Transverse colon (tissue), 4 donors: ENCODE measurements around the gene CACNB3. TPM values are rescaled to one million over a fixed set of nuclear protein-coding genes. Genes with fewer than 3 reads are reported as not detected.
"Not testable (repeated sequence)": the region's sequence is repeated elsewhere in the genome, so short reads cannot be mapped to it uniquely, and the experiment has no call there.

Source experiments
- DNase-seq: peaks from one replicate; pipeline ENCODE4 v3.0.0-alpha.2; 2019
- H3K27ac ChIP-seq, 4 donors: fragments of 200-600 bp; sonication (generic); 2 replicates each; pipeline ENCODE4 v1.5.1; 2016 to 2018; ENCODE audit warnings: inconsistent platforms in 4 of 4
- H3K27me3 ChIP-seq: fragments of 200-600 bp; sonication (generic); 2 replicates; pipeline ENCODE4 v1.5.1; 2017; ENCODE audit warnings: inconsistent platforms
- H3K36me3 ChIP-seq, 4 donors: fragments of 200-600 bp; sonication (generic); 2 replicates each; pipeline ENCODE4 v1.5.1; 2017 to 2019; ENCODE audit warnings: inconsistent platforms in 4 of 4
- H3K4me1 ChIP-seq, 4 donors: fragments of 200-600 bp; sonication (generic); 2 replicates each; pipeline ENCODE4 v1.5.1; 2017 to 2020; ENCODE audit warnings: inconsistent platforms in 4 of 4
- H3K4me3 ChIP-seq, 4 donors: fragments of 200-600 bp; sonication (generic); 1 replicate in 1 of 4; 2 replicates in 3 of 4; pipeline versions ENCODE4 v1.5.1 to v1.6.1; 2017 to 2019; ENCODE audit warnings: inconsistent platforms in 4 of 4
- H3K9me3 ChIP-seq, 2 donors: fragments of 200-600 bp; sonication (generic); 2 replicates each; pipeline ENCODE4 v1.5.1; 2017 to 2019; ENCODE audit warnings: inconsistent platforms in 2 of 2
- EP300 ChIP-seq: sonication (generic); formaldehyde crosslinking; IDR thresholded peaks from one replicate; pipeline ENCODE4 v1.6.1; 2017; ENCODE audit warnings: antibody characterized with exemption, low read depth
- POLR2A ChIP-seq: fragments of 450-650 bp; IDR thresholded peaks from one replicate; pipeline ENCODE4 v1.6.1; 2016; ENCODE audit warnings: antibody characterized with exemption, mild to moderate bottlenecking, moderate library complexity
- POLR2AphosphoS5 ChIP-seq, 3 donors: sonication (generic); formaldehyde crosslinking; IDR thresholded peaks; one replicate each; pipeline ENCODE4 v1.6.1; 2016; ENCODE audit warnings: antibody characterized with exemption in 3 of 3
- WGBS, 2 donors: methylation state at CpG; one replicate each; pipeline ENCODE4 v1.1.5; 2018; ENCODE audit warnings: low coverage in 1 of 2; 5-methylcytosine and 5-hydroxymethylcytosine counted together
- in situ Hi-C, 4 donors: fragments of 200-750 bp; cut with MboI; loops; one replicate each; pipeline versions ENCODE4 v1.15.0 to v1.15.1; 2017; ENCODE audit warnings: low sequenced_read_pairs in 3 of 4, low pct_ligation_motif_present in 1 of 4, low pct_unique_long_range_greater_than_20kb in 1 of 4
- intact Hi-C: fragments of 100-400 bp; cut with DNase I; formaldehyde crosslinking; loops from one replicate; pipeline ENCODE4 v1.15.1; 2023; ENCODE audit warnings: low total_unique reads
- small RNA-seq, 4 donors: library from RNA; depleted of rRNA; stranded (forward); fragments of <200 nt; gene quantifications; one replicate each; pipeline ENCODE3, GENCODE V24; 2016
- total RNA-seq, 4 donors: library from RNA; depleted of rRNA; stranded (reverse); fragments of >200 nt; gene quantifications; one replicate each; pipeline ENCODE4 v1.1.0, GENCODE V29; 2016
- TF ChIP-seq, protein P1 (sequence below), 5 experiments: fragments of 200-600 bp in 3 of 5; fragments of 450-650 bp in 2 of 5; sonication (generic) in 3 of 5; IDR thresholded peaks; 1 replicate in 2 of 5; 2 replicates in 3 of 5; pipeline ENCODE4 v1.5.1; 2016 to 2017; ENCODE audit warnings: antibody characterized with exemption in 5 of 5, inconsistent platforms in 3 of 5, mild to moderate bottlenecking in 2 of 5, moderate library complexity in 1 of 5

The CACNB3 gene
- total RNA-seq, 4 donors from 2014 or later: 20.6 to 53.5 (median 47.1) TPM

DNA sequence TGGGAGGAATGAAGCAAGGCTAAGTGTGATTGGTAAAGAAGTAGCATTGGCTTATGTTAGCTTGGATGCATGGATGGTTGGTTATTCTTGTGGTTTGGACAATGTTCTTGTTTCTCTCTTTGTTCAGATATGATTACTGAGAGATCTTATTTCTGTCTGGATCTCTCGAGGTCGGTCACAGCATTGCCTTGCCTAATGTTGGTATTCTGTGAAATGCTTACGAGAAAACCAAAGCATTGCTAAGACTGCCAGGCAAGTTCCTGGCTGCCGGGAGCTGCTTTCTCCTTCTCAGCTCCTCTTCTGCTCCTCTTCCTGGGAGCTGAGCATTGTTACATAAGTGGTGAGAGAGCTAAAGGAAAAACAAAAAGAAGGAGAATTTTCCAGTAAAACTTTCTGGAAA, 54.8 kb downstream of the CACNB3 start:
- no peak for DNase-seq
- no peaks in the 10 kb centered on the region for H3K27me3 ChIP-seq
- no peak overlapping the region for H3K4me3 ChIP-seq
- intact Hi-C loops (no loop called here), in situ Hi-C loops (no loop called here)
- WGBS, 2 donors: 84 to 86% methylated on average over 4 of the region's 4 CpGs
- no peak for TF ChIP-seq EP300
- TF ChIP-seq POLR2AphosphoS5 (IDR thresholded peaks at IDR 0.05): no peak
- TF ChIP-seq POLR2A: no peak
- TF ChIP-seq, protein P1, sequence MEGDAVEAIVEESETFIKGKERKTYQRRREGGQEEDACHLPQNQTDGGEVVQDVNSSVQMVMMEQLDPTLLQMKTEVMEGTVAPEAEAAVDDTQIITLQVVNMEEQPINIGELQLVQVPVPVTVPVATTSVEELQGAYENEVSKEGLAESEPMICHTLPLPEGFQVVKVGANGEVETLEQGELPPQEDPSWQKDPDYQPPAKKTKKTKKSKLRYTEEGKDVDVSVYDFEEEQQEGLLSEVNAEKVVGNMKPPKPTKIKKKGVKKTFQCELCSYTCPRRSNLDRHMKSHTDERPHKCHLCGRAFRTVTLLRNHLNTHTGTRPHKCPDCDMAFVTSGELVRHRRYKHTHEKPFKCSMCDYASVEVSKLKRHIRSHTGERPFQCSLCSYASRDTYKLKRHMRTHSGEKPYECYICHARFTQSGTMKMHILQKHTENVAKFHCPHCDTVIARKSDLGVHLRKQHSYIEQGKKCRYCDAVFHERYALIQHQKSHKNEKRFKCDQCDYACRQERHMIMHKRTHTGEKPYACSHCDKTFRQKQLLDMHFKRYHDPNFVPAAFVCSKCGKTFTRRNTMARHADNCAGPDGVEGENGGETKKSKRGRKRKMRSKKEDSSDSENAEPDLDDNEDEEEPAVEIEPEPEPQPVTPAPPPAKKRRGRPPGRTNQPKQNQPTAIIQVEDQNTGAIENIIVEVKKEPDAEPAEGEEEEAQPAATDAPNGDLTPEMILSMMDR (IDR thresholded peaks at IDR 0.05): no peak
- no peak overlapping the region for H3K27ac ChIP-seq
- no peaks in the 10 kb centered on the region for H3K4me1 ChIP-seq
- H3K9me3 ChIP-seq: no peaks in the 10 kb centered on the region
- no peaks in the 10 kb centered on the region for H3K36me3 ChIP-seq

GRCh38 chr12:48873534-48873933, 55.2 kb downstream of the CACNB3 start:
- in situ Hi-C loops, intact Hi-C loops, DNase-seq, H3K27ac ChIP-seq, H3K4me3 ChIP-seq, H3K36me3 ChIP-seq, H3K9me3 ChIP-seq, H3K4me1 ChIP-seq, H3K27me3 ChIP-seq: not testable (repeated sequence)
- 73 to 90% methylated on average over 2 to 8 of the region's 8 CpGs for WGBS, 2 donors

GRCh38 chr12:48875944-48876515, 57.7 kb downstream of the CACNB3 start:
- Histone ChIP-seq H3K27me3 (peaks cover 10% of the 10 kb centered on the region), H3K4me3 (no peak overlapping the region), H3K36me3 (no peaks in the 10 kb centered on the region), H3K9me3 (no peaks in the 10 kb centered on the region), H3K27ac (no peak overlapping the region), H3K4me1 (no peaks in the 10 kb centered on the region)
- in situ Hi-C loops: no loop called here
- intact Hi-C loops: no loop called here
- DNase-seq: no peak
- TF ChIP-seq POLR2A (no peak), EP300 (no peak), POLR2AphosphoS5 (IDR thresholded peaks at IDR 0.05) (no peak)
- TF ChIP-seq, protein P1 (IDR thresholded peaks at IDR 0.05): no peak
- WGBS, 2 donors: 69 to 83% methylated on average over 4 of the region's 4 CpGs

Small RNA genes within 50 kb of the gene (small RNA-seq; reads per million reads assigned to genes)
- gene MIR4701 (0 reads per million in 4 donors), gene RF00019 (0 reads per million in 4 donors)

Other genes starting within 250 kb of the CACNB3 start
- gene LALBA, start 248.4 kb upstream of the CACNB3 start, total RNA-seq: not detected
- 10 to 100 TPM; 12.7 to 80.8 (median 39.7) TPM for gene KANSL2, start 136.3 kb upstream of the CACNB3 start, total RNA-seq
- 10 to 100 TPM in 3 of 4 donors, 1 to 10 TPM in 1; 10.0 to 29.4 (median 23.6) TPM for gene CCNT1, start 101.8 kb upstream of the CACNB3 start, total RNA-seq
- gene ADCY6, start 29.4 kb upstream of the CACNB3 start, total RNA-seq: 100 to 1,000 TPM; 112 to 170 (median 115) TPM
- gene DDX23, start 33.7 kb downstream of the CACNB3 start, total RNA-seq: 100 to 1,000 TPM in 1 of 4 donors, 10 to 100 TPM in 3; 82.9 to 143 (median 83.9) TPM
- gene RND1, start 47.4 kb downstream of the CACNB3 start, total RNA-seq: 10 to 100 TPM in 1 of 4 donors, 1 to 10 TPM in 2, not detected in 1; 1.1 to 19.1 (median 3.3) TPM
- 10 to 100 TPM; 12.1 to 35.9 (median 20.9) TPM for gene FKBP11, start 107.0 kb downstream of the CACNB3 start, total RNA-seq
- 100 to 1,000 TPM in 2 of 4 donors, 10 to 100 TPM in 2; 30.8 to 117 (median 99.8) TPM for gene ARF3, start 139.0 kb downstream of the CACNB3 start, total RNA-seq
- 1 to 10 TPM in 1 of 4 donors, under 1 TPM in 1, not detected in 2; 0.41 to 1.4 TPM for gene WNT10B, start 153.2 kb downstream of the CACNB3 start, total RNA-seq
- gene WNT1, start 159.8 kb downstream of the CACNB3 start, total RNA-seq: not detected
- under 1 TPM in 2 of 4 donors, not detected in 2; 0.27 to 0.32 TPM for gene DDN, start 180.9 kb downstream of the CACNB3 start, total RNA-seq
- 10 to 100 TPM; 21.7 to 44.0 (median 42.3) TPM for gene PRKAG1, start 200.3 kb downstream of the CACNB3 start, total RNA-seq
- 100 to 1,000 TPM in 1 of 4 donors, 10 to 100 TPM in 3; 50.0 to 351 (median 78.0) TPM for gene KMT2D, start 242.3 kb downstream of the CACNB3 start, total RNA-seq